Measurements from ENCODE around the gene SNTG2.

SNTG2 gene

DNA sequence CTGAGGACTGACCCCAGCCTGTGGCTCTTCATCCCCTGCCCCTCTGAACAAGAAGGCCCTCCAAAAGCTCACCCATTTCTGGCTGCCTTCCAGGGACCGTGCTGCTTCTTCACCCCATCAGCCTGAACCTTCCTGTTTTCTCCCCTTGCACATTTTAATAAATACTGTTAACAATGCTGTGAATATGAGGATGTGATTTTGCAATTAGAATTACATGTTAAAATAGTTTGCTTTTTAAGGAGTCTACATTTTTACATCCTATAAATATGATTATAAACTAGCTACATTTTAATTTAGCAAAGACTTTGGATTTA is 4.0 kb downstream of the SNTG2 start:
- no peak for DNase-seq

GRCh38 chr2:955829-956731 is 5.4 kb downstream of the SNTG2 start:
- no peak for DNase-seq

GRCh38 chr2:959457-959856 is 8.8 kb downstream of the SNTG2 start:
- DNase-seq: no peak

GRCh38 chr2:960061-960736 is 9.6 kb downstream of the SNTG2 start:
- DNase-seq: peak; percentile 63

- no peak for DNase-seq
Measured at GRCh38 chr2:961786-962185, 11.1 kb downstream of the SNTG2 start.

- DNase-seq: peak; percentile 46
Measured at GRCh38 chr2:963876-964275, 13.2 kb downstream of the SNTG2 start.

DNA sequence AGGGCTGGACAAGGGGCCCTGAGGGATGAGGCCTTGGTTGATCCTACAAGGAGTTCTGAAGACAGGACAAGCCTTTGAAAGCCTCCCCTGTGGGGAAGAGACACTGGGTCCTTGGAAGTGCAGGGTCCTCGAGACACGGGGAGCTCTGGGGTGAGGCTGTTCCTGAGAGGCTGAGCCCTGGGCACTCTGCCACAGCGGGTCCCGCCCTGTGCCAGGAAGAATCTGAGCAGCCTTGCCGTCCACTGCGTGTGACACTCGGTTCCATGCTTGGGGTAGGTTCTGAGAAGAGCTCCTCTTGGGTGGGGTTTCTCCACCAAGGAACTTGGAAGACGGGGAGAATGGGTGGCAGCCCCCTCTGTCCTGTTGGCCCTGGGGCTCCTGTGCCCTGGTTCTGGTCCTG is 13.9 kb downstream of the SNTG2 start:
- no peak for DNase-seq

DNA sequence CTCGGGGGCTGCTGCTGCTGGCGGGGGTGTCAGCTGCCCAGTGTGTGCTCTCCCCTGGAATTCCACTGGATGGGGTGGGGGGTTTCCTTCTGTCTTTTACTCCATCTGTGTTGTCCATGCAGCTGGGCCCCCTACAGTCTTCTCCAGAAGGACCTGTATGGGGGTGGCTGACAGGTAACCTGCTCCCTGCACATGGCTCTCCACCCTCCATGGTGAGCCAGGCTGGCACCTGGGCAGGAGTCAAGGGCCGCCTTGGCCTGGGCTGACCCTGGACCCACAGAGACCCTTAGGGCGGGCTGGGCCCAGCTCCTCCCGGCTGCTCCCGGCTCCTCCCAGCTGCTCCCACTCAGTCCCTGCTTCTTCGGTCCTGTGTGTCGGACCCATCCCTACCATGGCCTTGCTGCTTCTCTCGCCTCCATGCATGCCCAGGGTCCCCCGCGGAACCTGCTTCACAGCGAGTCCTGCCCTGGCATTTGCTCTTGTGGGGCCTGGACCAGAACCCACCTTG is 15.0 kb downstream of the SNTG2 start:
- DNase-seq: no peak

DNA sequence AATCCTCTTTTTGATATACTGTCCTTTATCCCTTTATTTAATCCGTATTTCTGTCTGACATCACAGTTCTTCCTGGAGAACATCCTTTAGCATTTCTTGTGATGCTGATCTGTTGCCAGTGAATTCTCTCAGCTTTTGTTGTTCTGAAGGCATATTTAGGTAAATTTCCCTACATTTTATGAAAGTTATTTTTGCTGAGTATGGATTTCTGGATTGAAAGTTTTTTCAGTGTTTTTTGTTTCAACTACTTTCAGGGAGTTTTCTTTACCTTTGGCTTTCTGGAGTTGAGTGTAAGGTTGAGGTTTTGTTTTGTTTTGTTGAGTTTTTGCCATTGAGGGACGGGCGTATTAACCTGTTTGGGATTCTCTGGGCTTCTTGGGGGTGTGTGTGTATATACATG is 22.5 kb downstream of the SNTG2 start:
- no peak for DNase-seq

GRCh38 chr2:974054-974453 is 23.4 kb downstream of the SNTG2 start:
- DNase-seq: no peak

DNA sequence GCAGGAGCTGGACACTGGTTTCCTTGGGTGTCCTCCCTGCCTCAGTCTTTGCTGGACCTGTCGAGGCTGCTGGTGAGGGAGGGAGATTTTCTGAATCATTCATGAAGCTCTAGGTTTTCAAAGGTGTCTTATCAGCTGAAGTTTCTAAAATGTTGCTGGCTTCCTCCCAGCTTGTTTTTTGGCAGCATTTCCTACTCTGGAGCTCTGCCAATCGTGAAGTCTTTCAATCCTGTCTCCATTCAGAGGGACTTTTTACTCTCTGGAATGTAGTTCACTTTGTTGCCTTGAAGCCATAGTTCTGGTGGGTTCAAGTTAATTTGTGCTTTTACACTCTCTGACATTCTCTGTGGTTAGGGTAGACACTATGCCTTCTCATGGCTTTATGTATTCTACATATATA is 23.9 kb downstream of the SNTG2 start:
- peak; percentile 73 for DNase-seq

DNA sequence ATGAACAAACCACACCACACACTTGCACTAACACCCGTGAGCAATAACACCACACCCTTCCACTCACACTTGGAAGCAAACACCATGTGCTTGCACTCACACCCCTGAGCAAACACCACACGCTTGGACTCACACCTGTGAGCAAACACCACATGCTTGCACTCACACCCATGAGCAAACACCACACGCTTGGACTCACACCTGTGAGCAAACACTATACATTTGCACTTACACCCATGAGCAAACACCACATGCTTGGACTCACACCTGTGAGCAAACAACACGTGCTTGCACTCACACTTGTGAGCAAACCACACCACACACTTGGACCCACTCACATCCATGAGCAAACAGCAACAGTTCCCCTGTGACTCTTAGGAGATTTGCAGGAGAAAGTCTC is 24.4 kb downstream of the SNTG2 start:
- DNase-seq: no peak

DNA sequence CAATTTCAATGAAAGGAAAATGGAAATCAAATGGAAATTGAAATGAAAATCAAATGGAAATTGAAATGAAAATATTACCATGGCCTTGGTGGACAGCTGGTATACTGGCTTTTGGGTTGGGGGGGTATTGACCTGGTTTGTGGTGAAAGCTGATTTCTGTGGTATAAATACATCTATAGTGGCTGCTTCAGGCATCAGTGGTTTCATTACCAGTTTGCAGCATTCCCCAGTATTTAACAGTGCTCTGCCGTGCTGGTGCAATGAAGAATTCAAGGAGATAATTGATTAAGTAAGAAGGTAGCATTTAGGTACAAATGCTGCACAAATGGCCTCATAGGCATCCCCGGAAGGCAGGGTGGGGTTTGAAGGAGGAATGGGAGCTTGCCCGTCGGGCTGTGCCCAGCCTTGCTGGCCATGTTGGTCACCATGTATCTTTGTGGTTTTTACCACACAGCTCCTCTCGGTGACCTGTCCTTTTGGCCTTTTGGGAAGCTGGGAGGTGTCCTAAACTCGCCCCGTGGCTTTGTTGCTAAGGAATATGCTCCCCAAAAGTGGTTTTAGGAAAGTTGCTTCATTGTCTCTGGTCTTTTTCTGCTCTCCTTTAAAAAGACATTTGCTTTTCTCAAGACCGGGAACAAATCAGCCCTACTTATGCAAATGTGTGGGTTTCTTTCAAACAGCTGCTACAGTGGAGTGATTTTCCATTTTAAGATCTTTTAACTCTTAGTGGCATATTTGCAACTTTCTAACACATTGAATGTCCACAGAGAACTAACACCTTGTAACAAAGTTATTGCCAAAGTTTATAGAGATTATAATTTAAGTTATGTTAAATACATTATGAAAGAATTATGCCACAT is 28.6 kb downstream of the SNTG2 start:
- peak; percentile 15 for DNase-seq

DNA sequence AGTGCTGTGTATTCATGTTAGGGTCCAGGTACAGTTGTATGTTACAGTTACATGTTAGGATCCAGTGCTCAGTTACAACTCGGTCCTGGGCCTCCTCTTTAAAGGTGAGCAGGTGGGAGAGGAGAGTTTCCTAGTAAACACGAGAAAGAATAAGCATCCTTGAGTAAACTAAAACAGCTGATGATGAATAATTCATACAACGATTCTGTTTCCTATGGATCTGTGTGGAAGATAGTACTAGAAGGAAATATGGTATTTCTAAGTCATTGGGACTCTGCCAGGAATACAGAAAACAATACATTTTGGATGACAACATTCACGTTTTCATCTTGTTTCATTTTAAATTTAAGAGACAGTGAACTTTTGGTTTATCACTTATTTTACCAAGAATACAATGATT is 29.5 kb downstream of the SNTG2 start:
- DNase-seq: peak; percentile 55

GRCh38 chr2:981258-981657 is 30.6 kb downstream of the SNTG2 start:
- DNase-seq: no peak

DNA sequence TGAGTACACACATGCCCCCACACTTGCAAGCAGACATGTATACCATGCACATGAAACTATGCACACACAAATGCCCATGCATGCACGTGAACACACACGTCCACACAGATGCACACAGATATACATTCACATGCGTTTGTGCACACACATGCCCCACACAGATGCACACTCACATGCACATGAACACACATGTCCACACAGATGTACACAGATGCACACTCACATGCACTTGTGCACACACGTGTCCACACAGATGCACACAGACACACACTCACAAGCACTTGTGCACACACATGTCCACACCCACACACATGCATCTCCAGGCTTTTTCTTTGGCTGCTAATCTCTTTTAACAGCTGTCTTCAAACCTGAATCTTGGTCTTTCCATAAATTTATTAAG is 31.1 kb downstream of the SNTG2 start:
- DNase-seq: no peak

- DNase-seq: peak; percentile 98
Measured at GRCh38 chr2:985317-985898, 34.8 kb downstream of the SNTG2 start.

- no peak for DNase-seq
Measured at GRCh38 chr2:987789-988188, 37.1 kb downstream of the SNTG2 start.

GRCh38 chr2:989781-990467 is 39.3 kb downstream of the SNTG2 start:
- no peak for DNase-seq

GRCh38 chr2:990970-991369 is 40.3 kb downstream of the SNTG2 start:
- no peak for DNase-seq

DNA sequence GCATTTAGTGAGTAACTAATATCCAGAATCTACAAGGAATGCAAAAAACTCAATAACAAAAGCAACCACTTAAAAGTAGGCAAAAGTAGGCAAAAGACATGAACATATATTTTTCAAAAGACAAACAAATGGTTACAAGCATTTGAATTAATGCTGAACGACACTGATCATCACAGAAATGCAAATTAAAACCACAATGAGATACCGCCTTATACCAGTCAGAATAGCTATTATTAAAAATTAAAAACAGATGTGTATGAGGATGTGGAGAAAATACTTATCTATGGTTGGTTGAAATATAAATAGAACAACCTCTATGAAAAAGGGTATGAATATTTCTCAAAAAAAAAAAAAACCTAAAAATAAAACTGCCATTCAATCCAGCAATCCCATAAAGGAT is 51.7 kb downstream of the SNTG2 start:
- DNase-seq: no peak

DNA sequence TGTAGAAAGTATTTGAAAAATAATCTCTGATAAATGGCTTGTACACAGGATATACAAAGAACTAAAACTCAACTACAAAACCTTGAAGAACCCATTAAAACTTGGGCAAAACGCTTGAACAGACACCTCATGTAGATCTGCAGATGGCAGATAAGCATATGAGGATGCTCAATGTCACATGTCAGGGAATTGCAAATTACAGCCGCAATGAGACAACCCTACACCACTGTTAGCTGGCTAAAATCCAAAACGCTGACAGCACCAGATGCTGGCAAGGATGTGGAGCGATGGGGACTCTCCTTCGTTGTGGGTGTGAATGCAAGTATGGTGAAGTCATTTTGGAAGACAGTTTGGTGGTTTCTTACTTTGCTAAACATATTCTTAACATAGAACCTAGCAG is 53.7 kb downstream of the SNTG2 start:
- peak; percentile 94 for DNase-seq
